22Rv1 (cell line): ENCODE data around the gene MGAT4B.

ENCODE experiments used
- ZFX ChIP-seq: fragments of 450-650 bp; IDR thresholded peaks from 2 replicates; pipeline ENCODE4 v1.6.1; 2017; ENCODE audit warnings: antibody characterized with exemption, borderline replicate concordance
- TF ChIP-seq, protein P1 (sequence below): fragments of 450-650 bp; IDR thresholded peaks from 2 replicates; pipeline ENCODE4 v1.5.1; 2017; ENCODE audit warnings: mild to moderate bottlenecking

DNA sequence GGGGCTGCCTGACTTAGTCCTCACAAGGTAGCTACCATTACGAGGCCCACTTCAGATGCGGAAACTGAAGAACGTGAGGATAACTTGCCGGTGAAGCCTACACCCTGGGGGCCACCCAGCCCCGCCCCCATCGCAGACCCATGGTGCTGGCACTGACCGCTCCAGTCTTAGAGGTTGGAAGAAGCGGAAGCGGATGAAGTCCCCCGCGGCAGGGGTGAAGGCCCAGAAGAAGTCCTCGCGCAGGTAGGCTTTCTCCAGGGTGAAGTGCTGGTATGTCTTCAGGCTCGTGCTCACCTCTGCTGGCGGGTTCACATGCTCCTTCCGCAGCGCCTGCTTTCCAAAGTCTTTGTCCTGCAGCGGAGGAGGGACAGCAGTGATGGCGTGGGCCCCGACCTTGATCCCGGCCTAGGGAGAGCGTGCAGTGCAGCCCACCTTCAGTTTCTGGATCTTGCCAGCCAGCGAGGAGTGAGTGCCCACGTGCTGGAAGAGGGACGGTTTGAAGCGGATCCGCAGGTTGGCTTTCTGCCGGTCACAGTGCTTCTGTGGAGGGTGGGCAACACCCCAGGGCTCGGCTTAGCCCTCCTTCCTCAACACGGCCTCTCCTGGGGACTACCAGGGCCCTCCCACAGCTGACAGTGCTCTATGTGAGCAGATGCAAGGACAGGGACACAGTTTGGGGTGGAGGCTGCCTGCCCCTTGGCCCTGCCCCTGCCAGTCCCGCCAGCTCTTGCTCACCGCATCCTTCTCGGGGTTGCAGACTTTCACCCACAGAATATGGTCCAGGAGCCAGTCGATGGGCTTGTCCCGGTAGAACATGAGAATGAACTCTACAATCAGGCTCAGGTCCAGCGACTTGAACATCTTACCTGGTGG, 7.7 kb downstream of the MGAT4B start:
- TF ChIP-seq, protein P1, sequence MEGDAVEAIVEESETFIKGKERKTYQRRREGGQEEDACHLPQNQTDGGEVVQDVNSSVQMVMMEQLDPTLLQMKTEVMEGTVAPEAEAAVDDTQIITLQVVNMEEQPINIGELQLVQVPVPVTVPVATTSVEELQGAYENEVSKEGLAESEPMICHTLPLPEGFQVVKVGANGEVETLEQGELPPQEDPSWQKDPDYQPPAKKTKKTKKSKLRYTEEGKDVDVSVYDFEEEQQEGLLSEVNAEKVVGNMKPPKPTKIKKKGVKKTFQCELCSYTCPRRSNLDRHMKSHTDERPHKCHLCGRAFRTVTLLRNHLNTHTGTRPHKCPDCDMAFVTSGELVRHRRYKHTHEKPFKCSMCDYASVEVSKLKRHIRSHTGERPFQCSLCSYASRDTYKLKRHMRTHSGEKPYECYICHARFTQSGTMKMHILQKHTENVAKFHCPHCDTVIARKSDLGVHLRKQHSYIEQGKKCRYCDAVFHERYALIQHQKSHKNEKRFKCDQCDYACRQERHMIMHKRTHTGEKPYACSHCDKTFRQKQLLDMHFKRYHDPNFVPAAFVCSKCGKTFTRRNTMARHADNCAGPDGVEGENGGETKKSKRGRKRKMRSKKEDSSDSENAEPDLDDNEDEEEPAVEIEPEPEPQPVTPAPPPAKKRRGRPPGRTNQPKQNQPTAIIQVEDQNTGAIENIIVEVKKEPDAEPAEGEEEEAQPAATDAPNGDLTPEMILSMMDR: no peak
- TF ChIP-seq ZFX: no peak
